ENCODE data around the gene CST2.

GRCh38 chr20:23869520-23869919, 43.0 kb upstream of the CST2 start:
- TF ChIP-seq CTCF (conservative IDR thresholded peaks at IDR 0.05 in 1 of 2, IDR thresholded peaks at IDR 0.05 in 1 of 2; ENCODE audit: extremely low read depth in 1 of 2, insufficient read depth in 1 of 2, low read depth in 1 of 2, low read length in 2 of 2): no peak
- no peak for TF ChIP-seq EZH2 (IDR thresholded peaks at IDR 0.05; ENCODE audit: borderline replicate concordance, low read length)

All from mammary epithelial cell (primary cell).